Prostate gland (tissue), 2 donors: ENCODE data around the gene COL4A2. TPM values are rescaled to one million over a fixed set of nuclear protein-coding genes. Genes with fewer than 3 reads are reported as not detected.

ENCODE experiments used
- DNase-seq: peaks from one replicate; pipeline ENCODE4 v3.0.0-alpha.2; 2019; ENCODE audit warnings: low spot score
- H3K27ac ChIP-seq, 2 donors: fragments of 200-600 bp; sonication (generic); 2 replicates each; pipeline ENCODE4 v1.5.1; 2017 to 2019
- H3K27me3 ChIP-seq: fragments of 200-600 bp; sonication (generic); replicated peaks from 2 replicates; pipeline ENCODE4 v1.5.1; 2019; ENCODE audit not compliant: insufficient read depth
- H3K36me3 ChIP-seq, 2 donors: fragments of 200-600 bp; sonication (generic); 1 replicate in 1 of 2; 2 replicates in 1 of 2; pipeline versions ENCODE4 v1.5.1 to v1.8.1; 2017 to 2019
- H3K4me1 ChIP-seq: fragments of 200-600 bp; sonication (generic); replicated peaks from 2 replicates; pipeline ENCODE4 v1.5.1; 2019
- H3K4me3 ChIP-seq, 2 donors: fragments of 200-600 bp; sonication (generic); 2 replicates each; pipeline ENCODE4 v1.5.1; 2017 to 2019
- H3K9me3 ChIP-seq: fragments of 200-600 bp; sonication (generic); 2 replicates; pipeline ENCODE4 v1.5.1; 2017
- CTCF ChIP-seq, 4 experiments: fragments of 200-600 bp in 2 of 4; fragments of 450-650 bp in 2 of 4; sonication (generic) in 2 of 4; IDR thresholded peaks; 1 replicate in 3 of 4; 2 replicates in 1 of 4; pipeline ENCODE4 v1.5.1; 2016 to 2019; ENCODE audit warnings: antibody characterized with exemption in 4 of 4, mild to moderate bottlenecking in 2 of 4, moderate library complexity in 2 of 4
- POLR2A ChIP-seq: fragments of 450-650 bp; IDR thresholded peaks from one replicate; pipeline ENCODE4 v1.6.1; 2016; ENCODE audit warnings: antibody characterized with exemption, mild to moderate bottlenecking
- POLR2AphosphoS5 ChIP-seq: sonication (generic); formaldehyde crosslinking; IDR thresholded peaks from one replicate; pipeline ENCODE4 v1.6.1; 2017; ENCODE audit warnings: antibody characterized with exemption
- WGBS: methylation state at CpG from one replicate; pipeline ENCODE4 v1.1.5; 2018; 5-methylcytosine and 5-hydroxymethylcytosine counted together
- intact Hi-C: fragments of 100-400 bp; cut with DNase I; formaldehyde crosslinking; loops from one replicate; pipeline ENCODE4 v1.14.2; 2022
- total RNA-seq, 2 donors: library from RNA; depleted of rRNA; stranded (reverse); fragments of >200 nt; gene quantifications; one replicate each; pipeline ENCODE4 v1.1.0, GENCODE V29; 2016

COL4A2 gene
- total RNA-seq, 2 donors from 2014 or later, result 82.8 to 193 TPM

- H3K36me3 ChIP-seq, result no peaks in the 10 kb centered on the region
- no peaks in the 10 kb centered on the region for H3K9me3 ChIP-seq
- DNase-seq, result no peak
- peak overlapping the region in 1 of 2 donors; percentile 29 for H3K27ac ChIP-seq
- no peak overlapping the region for H3K4me3 ChIP-seq
- no peak for TF ChIP-seq CTCF (IDR thresholded peaks at IDR 0.05)
- no peak for TF ChIP-seq POLR2A
- TF ChIP-seq POLR2AphosphoS5, result no peak
- H3K4me1 ChIP-seq, result no peaks in the 10 kb centered on the region
- WGBS, result 84% methylated on average over 9 of the region's 9 CpGs
- H3K27me3 ChIP-seq, result no peaks in the 10 kb centered on the region
- intact Hi-C loops, result no loop called here
Measured at GRCh38 chr13:110280231-110280813, 26.8 kb upstream of the COL4A2 start.

- DNase-seq, result no peak
- H3K4me1 ChIP-seq, result no peaks in the 10 kb centered on the region
- H3K4me3 ChIP-seq, result no peak overlapping the region
- H3K27me3 ChIP-seq, result no peaks in the 10 kb centered on the region
- H3K27ac ChIP-seq, result peak overlapping the region in 1 of 2 donors; percentile 4
- no peaks in the 10 kb centered on the region for H3K9me3 ChIP-seq
- intact Hi-C loops, result no loop called here
- WGBS, result 64% methylated on average over 7 of the region's 7 CpGs
- TF ChIP-seq CTCF (IDR thresholded peaks at IDR 0.05) (no peak), POLR2AphosphoS5 (no peak), POLR2A (no peak)
- H3K36me3 ChIP-seq, result no peaks in the 10 kb centered on the region
Measured at GRCh38 chr13:110280985-110281688, 25.9 kb upstream of the COL4A2 start.

GRCh38 chr13:110281736-110282135 is 25.3 kb upstream of the COL4A2 start:
- no peaks in the 10 kb centered on the region for H3K4me1 ChIP-seq

GRCh38 chr13:110282316-110282841 is 24.7 kb upstream of the COL4A2 start:
- H3K27ac ChIP-seq, result peak overlapping the region in 1 of 2 donors; percentile 4
- H3K4me1 ChIP-seq, result no peaks in the 10 kb centered on the region
- no peak overlapping the region for H3K4me3 ChIP-seq
- no peak for DNase-seq
- intact Hi-C loops, result no loop called here
- WGBS, result 91% methylated on average over 1 of the region's 1 CpG
- TF ChIP-seq POLR2AphosphoS5 (no peak), POLR2A (no peak), CTCF (IDR thresholded peaks at IDR 0.05) (no peak)
- no peaks in the 10 kb centered on the region for H3K36me3 ChIP-seq
- no peaks in the 10 kb centered on the region for H3K27me3 ChIP-seq
- H3K9me3 ChIP-seq, result no peaks in the 10 kb centered on the region

More at GRCh38 chr13:110281736-110282135, 25.3 kb upstream of the COL4A2 start:
- H3K36me3 ChIP-seq, result no peaks in the 10 kb centered on the region
- DNase-seq, result no peak
- intact Hi-C loops, result no loop called here
- no peak overlapping the region for H3K4me3 ChIP-seq
- WGBS, result 81% methylated on average over 5 of the region's 5 CpGs
- no peaks in the 10 kb centered on the region for H3K9me3 ChIP-seq
- no peaks in the 10 kb centered on the region for H3K27me3 ChIP-seq
- H3K27ac ChIP-seq, result peak overlapping the region in 1 of 2 donors; percentile 4
- TF ChIP-seq POLR2AphosphoS5 (no peak), CTCF (IDR thresholded peaks at IDR 0.05) (no peak), POLR2A (no peak)
